DND-41 (cell line): Measurements from ENCODE around the gene PLEKHG1.

Experiments
- CTCF ChIP-seq: IDR thresholded peaks from 2 replicates; pipeline ENCODE4 v1.5.1; 2012; ENCODE audit warnings: borderline replicate concordance, low read length, moderate library complexity, mild to moderate bottlenecking; ENCODE audit not compliant: poor library complexity, severe bottlenecking; ENCODE audit errors: extremely low read depth
- EZH2 ChIP-seq: IDR thresholded peaks from 3 replicates; pipeline ENCODE4 v1.6.1; 2012; ENCODE audit warnings: borderline replicate concordance, low read depth, mild to moderate bottlenecking, moderate library complexity, low read length, inconsistent platforms; ENCODE audit not compliant: severe bottlenecking

GRCh38 chr6:150599199-150600009, at the start of gene PLEKHG1:
- no peak for TF ChIP-seq CTCF
- TF ChIP-seq EZH2 = no peak
